Measurements from ENCODE around the gene TAOK2. TPM values are rescaled to one million over a fixed set of nuclear protein-coding genes. Genes with fewer than 3 reads are reported as not detected.

Gene TAOK2
- polyA plus RNA-seq, 6 donors from 2014 or later, result 2.3 to 8.5 (median 3.4) TPM

DNA sequence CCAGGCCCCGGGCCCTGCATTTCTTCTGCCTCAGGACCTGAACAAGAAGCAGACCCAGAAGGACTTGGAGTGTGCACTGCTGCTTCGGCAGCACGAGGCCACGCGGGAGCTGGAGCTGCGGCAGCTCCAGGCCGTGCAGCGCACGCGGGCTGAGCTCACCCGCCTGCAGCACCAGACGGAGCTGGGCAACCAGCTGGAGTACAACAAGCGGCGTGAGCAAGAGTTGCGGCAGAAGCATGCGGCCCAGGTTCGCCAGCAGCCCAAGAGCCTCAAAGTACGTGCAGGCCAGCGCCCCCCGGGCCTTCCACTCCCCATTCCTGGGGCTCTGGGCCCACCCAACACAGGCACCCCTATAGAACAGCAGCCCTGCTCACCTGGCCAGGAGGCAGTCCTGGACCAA is 12.6 kb downstream of the TAOK2 start:
- Mint-ChIP-seq H3K4me3 (no peak overlapping the region), H3K9me3 (no peaks in the 10 kb centered on the region), H3K4me1 (peaks cover 0 to 12% (median 11%) of the 10 kb centered on the region in 3 donors), H3K36me3 (peaks cover 4 to 30% of the 10 kb centered on the region in 2 donors), H3K27ac (peak overlapping the region in 3 of 6 donors; percentile 1 to 38 (median 26)), H3K27me3 (no peaks in the 10 kb centered on the region)
- DNase-seq, result no peak
- ATAC-seq (ENCODE audit: low read depth in 2 of 2), result no peak

DNA sequence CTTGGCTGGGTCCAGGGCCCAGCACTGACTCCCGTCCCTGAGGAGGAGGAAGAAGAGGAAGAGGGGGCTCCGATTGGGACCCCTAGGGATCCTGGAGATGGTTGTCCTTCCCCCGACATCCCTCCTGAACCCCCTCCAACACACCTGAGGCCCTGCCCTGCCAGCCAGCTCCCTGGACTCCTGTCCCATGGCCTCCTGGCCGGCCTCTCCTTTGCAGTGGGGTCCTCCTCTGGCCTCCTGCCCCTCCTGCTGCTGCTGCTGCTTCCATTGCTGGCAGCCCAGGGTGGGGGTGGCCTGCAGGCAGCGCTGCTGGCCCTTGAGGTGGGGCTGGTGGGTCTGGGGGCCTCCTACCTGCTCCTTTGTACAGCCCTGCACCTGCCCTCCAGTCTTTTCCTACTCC is 13.3 kb downstream of the TAOK2 start:
- Mint-ChIP-seq H3K36me3 (peaks cover 4 to 30% of the 10 kb centered on the region in 2 donors), H3K4me1 (peaks cover 0 to 12% (median 11%) of the 10 kb centered on the region in 3 donors), H3K4me3 (no peak overlapping the region), H3K27me3 (no peaks in the 10 kb centered on the region), H3K9me3 (no peaks in the 10 kb centered on the region), H3K27ac (peak overlapping the region in 1 of 6 donors; percentile 1)
- ATAC-seq (ENCODE audit: low read depth in 2 of 2) (no peak), DNase-seq (no peak)

DNA sequence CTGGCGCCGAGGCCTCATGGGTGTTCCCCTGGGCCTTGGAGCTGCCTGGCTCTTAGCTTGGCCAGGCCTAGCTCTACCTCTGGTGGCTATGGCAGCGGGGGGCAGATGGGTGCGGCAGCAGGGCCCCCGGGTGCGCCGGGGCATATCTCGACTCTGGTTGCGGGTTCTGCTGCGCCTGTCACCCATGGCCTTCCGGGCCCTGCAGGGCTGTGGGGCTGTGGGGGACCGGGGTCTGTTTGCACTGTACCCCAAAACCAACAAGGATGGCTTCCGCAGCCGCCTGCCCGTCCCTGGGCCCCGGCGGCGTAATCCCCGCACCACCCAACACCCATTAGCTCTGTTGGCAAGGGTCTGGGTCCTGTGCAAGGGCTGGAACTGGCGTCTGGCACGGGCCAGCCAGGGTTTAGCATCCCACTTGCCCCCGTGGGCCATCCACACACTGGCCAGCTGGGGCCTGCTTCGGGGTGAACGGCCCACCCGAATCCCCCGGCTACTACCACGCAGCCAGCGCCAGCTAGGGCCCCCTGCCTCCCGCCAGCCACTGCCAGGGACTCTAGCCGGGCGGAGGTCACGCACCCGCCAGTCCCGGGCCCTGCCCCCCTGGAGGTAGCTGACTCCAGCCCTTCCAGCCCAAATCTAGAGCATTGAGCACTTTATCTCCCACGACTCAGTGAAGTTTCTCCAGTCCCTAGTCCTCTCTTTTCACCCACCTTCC is 13.9 kb downstream of the TAOK2 start:
- H3K27ac Mint-ChIP-seq, result peak overlapping the region in 1 of 6 donors; percentile 93

DNA sequence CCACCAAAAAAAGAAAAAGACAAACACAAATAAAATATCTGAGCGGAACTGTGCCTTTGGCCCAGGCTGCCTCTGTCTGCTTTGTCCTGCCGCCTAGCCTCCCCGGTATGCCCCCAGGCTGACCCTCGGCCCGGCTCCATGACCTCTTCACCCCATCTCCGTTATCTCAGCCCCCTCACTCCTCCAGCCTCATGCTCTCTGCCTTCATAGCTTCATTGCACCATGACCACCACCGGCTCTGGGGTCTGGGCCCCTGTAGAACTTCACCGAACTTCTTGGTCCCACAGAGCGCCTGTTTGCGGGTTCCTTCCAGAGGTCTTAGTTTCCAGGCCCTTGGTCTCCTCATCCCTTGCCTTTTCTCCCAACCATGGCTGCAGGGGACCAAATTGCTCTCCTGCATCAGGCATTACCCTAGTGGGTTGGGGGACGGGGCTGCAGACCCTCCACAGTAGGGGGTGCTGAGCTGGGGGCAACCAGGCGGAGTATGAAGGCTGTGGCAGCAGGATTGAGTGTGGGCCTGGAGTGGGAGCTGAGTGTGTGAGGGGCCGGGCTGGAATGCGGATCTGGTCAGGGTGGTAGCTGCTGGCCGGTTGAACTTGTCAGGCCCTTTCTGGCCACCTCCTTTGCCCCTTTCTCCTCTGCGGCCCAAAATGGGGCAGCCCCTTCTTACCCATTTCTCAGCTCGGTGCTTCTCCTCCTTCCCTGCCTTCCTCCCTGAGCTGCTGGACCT is 14.8 kb downstream of the TAOK2 start:
- ATAC-seq (ENCODE audit: low read depth in 2 of 2), result no peak
- Mint-ChIP-seq H3K9me3 (no peaks in the 10 kb centered on the region), H3K27me3 (no peaks in the 10 kb centered on the region), H3K36me3 (peaks cover 0 to 23% of the 10 kb centered on the region in 2 donors), H3K4me1 (peaks cover 0 to 11% (median 10%) of the 10 kb centered on the region in 3 donors), H3K4me3 (no peak overlapping the region), H3K27ac (peak overlapping the region in 1 of 6 donors; percentile 69)
- DNase-seq, result no peak

More for the DNA sequence above, 13.9 kb downstream of the TAOK2 start:
- Mint-ChIP-seq H3K36me3 (peaks cover 0 to 25% of the 10 kb centered on the region in 2 donors), H3K4me3 (no peak overlapping the region), H3K9me3 (no peaks in the 10 kb centered on the region), H3K27me3 (no peaks in the 10 kb centered on the region), H3K4me1 (peaks cover 0 to 12% (median 11%) of the 10 kb centered on the region in 3 donors)
- DNase-seq (no peak), ATAC-seq (ENCODE audit: low read depth in 2 of 2) (no peak)

DNA sequence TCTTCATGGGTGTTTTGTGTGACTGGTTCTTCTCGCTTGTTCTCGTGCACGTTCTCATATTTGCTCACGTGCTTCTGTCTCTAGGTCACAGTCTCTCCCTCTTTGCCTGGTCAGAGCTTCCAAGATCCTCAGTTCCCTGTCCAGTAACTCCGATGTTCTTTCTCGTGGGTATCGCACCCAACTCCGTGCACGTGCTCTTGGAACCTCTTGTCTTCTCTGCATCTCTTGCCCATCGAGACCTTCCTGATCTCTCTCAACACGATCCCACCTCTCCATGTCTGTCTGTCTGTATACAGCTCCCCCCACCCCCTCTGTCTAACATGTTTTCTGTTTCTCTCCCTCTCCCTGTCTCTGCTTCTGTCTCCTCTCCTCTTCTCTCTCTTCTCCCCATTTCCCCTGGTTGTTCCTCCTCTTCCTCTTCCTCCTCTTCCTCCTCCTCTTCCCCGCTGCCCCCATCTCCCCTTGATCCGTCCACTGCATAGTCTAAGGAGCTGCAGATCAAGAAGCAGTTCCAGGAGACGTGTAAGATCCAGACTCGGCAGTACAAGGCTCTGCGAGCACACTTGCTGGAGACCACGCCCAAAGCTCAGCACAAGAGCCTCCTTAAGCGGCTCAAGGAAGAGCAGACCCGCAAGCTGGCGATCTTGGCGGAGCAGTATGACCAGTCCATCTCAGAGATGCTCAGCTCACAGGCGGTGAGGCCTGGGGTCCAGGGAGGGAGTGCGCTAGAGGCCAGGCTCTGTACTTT is 15.6 kb downstream of the TAOK2 start:
- no peaks in the 10 kb centered on the region for H3K9me3 Mint-ChIP-seq
- H3K4me1 Mint-ChIP-seq, result peaks cover 6 to 17% (median 15%) of the 10 kb centered on the region in 3 donors
- ATAC-seq (ENCODE audit: low read depth in 2 of 2), result no peak
- DNase-seq, result no peak
- no peaks in the 10 kb centered on the region for H3K27me3 Mint-ChIP-seq
- peak overlapping the region in 1 of 6 donors; percentile 22 for H3K27ac Mint-ChIP-seq
- H3K4me3 Mint-ChIP-seq, result peak overlapping the region in 1 of 8 donors; percentile 25
- peaks cover 0 to 23% of the 10 kb centered on the region in 2 donors for H3K36me3 Mint-ChIP-seq

DNA sequence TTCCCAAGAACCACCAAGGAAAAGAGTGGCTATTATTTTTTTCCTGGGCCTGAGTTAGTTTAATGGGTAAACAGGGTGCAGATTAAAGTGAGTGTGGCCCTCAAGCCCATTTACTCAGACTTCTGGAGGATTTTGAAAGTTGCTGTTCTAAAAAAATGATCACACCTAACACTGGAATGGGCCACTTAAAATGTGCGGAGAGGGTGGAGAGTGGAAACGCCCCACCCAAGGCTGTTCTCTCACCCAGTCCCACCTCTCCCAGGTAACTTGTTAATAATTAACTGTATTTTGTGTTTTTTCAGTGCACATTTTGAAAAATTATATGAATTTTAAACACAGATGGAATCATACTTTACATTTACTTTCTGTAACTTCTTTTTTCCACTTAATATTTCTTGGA is 16.4 kb downstream of the TAOK2 start:
- Mint-ChIP-seq H3K36me3 (peaks cover 0 to 23% of the 10 kb centered on the region in 2 donors), H3K9me3 (no peaks in the 10 kb centered on the region), H3K4me1 (peaks cover 13 to 24% (median 22%) of the 10 kb centered on the region in 3 donors), H3K4me3 (peak overlapping the region in 1 of 8 donors; percentile 25), H3K27me3 (no peaks in the 10 kb centered on the region), H3K27ac (no peak overlapping the region)
- ATAC-seq (ENCODE audit: low read depth in 2 of 2) (no peak), DNase-seq (no peak)

DNA sequence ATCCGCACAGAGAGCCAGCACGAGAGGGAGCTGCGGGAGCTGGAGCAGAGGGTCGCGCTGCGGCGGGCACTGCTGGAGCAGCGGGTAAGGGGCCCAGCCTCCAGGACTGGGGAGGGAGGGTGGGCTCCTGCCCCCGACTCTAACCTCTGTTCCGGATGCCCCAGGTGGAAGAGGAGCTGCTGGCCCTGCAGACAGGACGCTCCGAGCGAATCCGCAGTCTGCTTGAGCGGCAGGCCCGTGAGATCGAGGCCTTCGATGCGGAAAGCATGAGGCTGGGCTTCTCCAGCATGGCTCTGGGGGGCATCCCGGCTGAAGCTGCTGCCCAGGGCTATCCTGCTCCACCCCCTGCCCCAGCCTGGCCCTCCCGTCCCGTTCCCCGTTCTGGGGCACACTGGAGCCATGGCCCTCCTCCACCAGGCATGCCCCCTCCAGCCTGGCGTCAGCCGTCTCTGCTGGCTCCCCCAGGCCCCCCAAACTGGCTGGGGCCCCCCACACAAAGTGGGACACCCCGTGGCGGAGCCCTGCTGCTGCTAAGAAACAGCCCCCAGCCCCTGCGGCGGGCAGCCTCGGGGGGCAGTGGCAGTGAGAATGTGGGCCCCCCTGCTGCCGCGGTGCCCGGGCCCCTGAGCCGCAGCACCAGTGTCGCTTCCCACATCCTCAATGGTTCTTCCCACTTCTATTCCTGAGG is 17.4 kb downstream of the TAOK2 start:
- H3K4me1 Mint-ChIP-seq, result peaks cover 19 to 29% (median 26%) of the 10 kb centered on the region in 3 donors
- no peak overlapping the region for H3K27ac Mint-ChIP-seq
- no peaks in the 10 kb centered on the region for H3K27me3 Mint-ChIP-seq
- peaks cover 0 to 17% of the 10 kb centered on the region in 2 donors for H3K36me3 Mint-ChIP-seq
- no peaks in the 10 kb centered on the region for H3K9me3 Mint-ChIP-seq
- ATAC-seq (ENCODE audit: low read depth in 2 of 2), result no peak
- DNase-seq, result no peak
- H3K4me3 Mint-ChIP-seq, result no peak overlapping the region

DNA sequence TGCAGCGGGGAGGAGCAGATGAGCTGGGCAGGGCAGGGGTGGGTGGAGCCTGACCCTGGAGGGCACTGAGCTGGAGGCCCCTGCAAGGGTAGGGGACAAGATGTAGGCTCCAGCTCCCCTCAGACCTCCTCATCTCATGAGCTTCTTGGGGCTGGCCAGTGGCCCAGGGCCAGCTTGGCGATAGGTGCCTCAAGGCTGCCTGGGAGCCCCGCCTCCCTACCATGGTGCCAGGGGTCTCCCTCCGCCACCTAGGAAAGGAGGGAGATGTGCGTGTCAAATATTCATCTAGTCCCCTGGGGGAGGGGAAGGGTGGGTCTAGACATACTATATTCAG is 17.9 kb downstream of the TAOK2 start:
- no peak overlapping the region for H3K4me3 Mint-ChIP-seq
- peaks cover 24 to 34% (median 31%) of the 10 kb centered on the region in 3 donors for H3K4me1 Mint-ChIP-seq

DNA sequence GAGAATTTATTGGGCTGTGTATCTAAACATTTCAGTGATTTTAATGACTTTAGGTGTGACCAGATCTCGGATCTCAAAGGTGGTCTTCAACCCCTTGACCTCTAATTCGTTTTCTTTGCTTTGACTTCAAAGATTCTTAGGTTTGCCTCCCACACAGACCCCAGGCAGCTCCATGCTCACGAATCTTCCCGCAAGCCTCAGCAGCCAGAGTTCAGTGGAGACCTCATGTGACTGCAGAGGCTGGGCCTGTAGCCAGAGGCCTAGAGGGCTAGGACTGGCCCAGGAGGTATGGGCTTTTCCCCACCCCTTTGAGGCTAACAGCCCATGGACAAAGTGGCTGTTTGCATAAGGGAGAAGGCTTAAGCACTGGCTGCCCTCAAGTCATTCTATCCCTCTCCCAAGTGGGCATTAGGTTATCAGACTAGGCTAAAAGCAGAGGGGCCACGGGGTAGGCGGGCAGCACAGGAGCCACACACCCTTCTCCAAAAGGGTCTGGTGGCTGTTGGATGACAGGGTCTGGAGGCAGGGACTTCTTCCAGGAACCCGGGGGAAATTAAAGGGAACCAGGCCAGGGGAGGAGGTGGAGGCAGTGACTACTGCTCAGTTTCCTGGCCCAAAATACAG is 18.8 kb downstream of the TAOK2 start:
- DNase-seq, result no peak
- ATAC-seq (ENCODE audit: low read depth in 2 of 2), result no peak
- H3K4me3 Mint-ChIP-seq, result peak overlapping the region in 3 of 8 donors; percentile 15 to 71 (median 28)
- H3K36me3 Mint-ChIP-seq, result peaks cover 0 to 9% of the 10 kb centered on the region in 2 donors
- no peaks in the 10 kb centered on the region for H3K27me3 Mint-ChIP-seq
- peak overlapping the region in 3 of 6 donors; percentile 41 to 91 (median 52) for H3K27ac Mint-ChIP-seq
- H3K4me1 Mint-ChIP-seq, result peaks cover 32 to 39% (median 37%) of the 10 kb centered on the region in 3 donors
- H3K9me3 Mint-ChIP-seq, result no peaks in the 10 kb centered on the region

More for the DNA sequence above, 17.9 kb downstream of the TAOK2 start:
- no peaks in the 10 kb centered on the region for H3K9me3 Mint-ChIP-seq
- ATAC-seq (ENCODE audit: low read depth in 2 of 2) (no peak), DNase-seq (no peak)
- no peaks in the 10 kb centered on the region for H3K27me3 Mint-ChIP-seq
- peaks cover 0 to 11% of the 10 kb centered on the region in 2 donors for H3K36me3 Mint-ChIP-seq
- peak overlapping the region in 1 of 6 donors; percentile 71 for H3K27ac Mint-ChIP-seq

DNA sequence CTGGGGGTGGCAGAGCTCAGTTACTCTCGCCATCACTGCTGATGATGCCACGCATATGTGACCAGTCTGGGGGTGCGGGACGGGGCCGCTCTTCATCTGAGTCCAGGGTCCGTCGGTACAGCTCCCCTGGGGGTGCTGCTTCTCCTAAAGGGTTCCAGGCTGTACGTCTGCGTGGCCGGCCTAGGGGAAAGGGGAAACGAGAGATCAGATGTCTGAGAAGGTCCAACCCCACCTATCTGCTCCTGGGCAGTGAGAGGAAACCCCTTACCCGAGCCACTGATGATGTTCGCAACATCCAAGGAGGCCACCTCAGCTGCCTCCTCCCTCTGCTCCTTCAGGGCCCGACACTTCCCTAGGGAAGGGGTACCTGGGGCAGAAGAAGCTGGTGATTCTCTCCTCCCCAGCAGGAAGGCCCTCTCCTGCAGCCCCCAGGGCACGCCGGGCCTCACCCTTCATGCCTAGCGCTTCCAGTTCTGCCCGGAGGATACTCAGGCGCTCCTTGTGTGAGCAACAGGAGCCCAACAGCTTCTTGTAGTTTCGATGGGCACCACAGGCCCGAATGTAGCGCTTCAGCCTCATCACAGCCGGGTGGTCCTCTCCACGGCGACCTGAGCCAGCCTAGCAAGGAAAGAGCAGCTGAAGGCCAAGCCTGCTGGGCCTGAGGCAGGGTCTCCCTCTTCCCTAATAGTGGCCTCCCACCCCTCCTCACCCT is 19.7 kb downstream of the TAOK2 start:
- Mint-ChIP-seq H3K4me1 (peaks cover 33 to 37% (median 35%) of the 10 kb centered on the region in 3 donors), H3K27me3 (no peaks in the 10 kb centered on the region), H3K4me3 (peak overlapping the region in 7 of 8 donors; percentile 10 to 98 (median 47)), H3K27ac (peak overlapping the region in 1 of 6 donors; percentile 88), H3K36me3 (peaks cover 0 to under 1% of the 10 kb centered on the region in 2 donors), H3K9me3 (no peaks in the 10 kb centered on the region)
- ATAC-seq (ENCODE audit: low read depth in 2 of 2), result no peak
- DNase-seq, result no peak

DNA sequence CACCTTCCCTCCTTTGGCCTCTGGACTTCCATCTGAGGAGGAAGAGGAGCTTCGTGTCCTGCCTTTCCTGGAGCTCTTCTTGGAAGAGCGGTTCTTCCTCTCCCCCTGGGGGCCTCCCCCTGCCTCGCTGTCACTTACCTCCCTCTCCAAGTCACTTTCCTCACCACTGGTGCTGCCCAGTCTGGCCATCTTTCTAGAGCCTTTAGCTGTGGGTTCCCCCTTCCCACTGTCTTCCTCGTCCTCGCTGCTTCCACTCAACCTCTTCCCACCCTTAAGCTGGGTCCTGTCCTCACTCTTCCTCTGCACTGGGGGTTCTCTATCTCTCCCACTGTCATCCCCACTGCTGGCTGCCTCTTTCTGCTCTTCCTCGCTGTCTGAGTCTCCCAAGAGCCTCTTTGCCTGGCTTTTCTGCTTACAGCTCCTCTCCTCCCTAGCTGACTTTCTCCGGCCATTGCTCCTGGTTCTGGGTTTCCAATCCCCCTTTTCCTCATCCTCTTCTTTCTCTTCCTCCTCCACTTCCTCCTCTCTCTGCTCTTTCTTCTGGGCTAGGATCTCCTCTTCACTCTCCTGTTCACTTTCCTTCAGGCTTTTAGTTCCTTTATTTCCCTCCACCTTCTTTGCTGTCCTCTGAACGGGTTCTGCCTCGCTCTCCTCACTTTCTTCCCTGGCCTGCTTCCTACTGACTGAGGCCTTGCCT is 20.4 kb downstream of the TAOK2 start:
- no peaks in the 10 kb centered on the region for H3K36me3 Mint-ChIP-seq
- no peak for ATAC-seq (ENCODE audit: low read depth in 2 of 2)

More for the DNA sequence above, 20.4 kb downstream of the TAOK2 start:
- Mint-ChIP-seq H3K27ac (peak overlapping the region; percentile 33 to 99 (median 90)), H3K4me3 (peak overlapping the region; percentile 55 to 99 (median 96)), H3K27me3 (no peaks in the 10 kb centered on the region), H3K4me1 (peaks cover 31 to 41% (median 38%) of the 10 kb centered on the region in 3 donors), H3K9me3 (no peaks in the 10 kb centered on the region)
- DNase-seq, result no peak
